Fibroblast of the conjunctiva (primary cell): ENCODE results near the gene ARID4A.
"Not testable (repeated sequence)": the region's sequence is repeated elsewhere in the genome, so short reads cannot be mapped to it uniquely, and the experiment has no call there.

Experiments
- DNase-seq: peaks from one replicate; pipeline ENCODE4 v3.0.0-alpha.2; 2010; ENCODE audit warnings: low read depth

Gene ARID4A

DNA sequence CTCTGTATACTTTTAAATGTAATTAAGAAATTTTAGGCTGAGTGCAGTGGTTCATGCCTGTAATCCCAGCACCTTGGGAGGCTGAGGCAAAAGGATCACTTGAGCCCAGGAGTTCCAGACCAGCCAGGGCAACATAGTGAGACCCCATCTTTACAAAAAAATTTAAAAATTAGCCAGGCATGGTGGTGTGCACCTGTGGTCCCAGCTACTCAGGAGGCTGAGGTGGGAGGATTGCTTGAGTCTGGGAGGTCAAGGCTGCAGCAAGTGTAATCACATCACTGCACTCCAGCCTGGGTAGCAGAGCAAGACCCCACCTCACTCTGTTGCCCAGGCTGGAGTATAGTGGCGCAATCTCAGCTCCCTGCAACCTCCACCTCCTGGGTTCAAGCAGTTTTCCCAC lies 63.9 kb downstream of the ARID4A start:
- not testable (repeated sequence) for DNase-seq

GRCh38 chr14:58362798-58363412 lies 64.5 kb downstream of the ARID4A start:
- peak; percentile 10 for DNase-seq

GRCh38 chr14:58364316-58364715 lies 66.0 kb downstream of the ARID4A start:
- DNase-seq: no peak

DNA sequence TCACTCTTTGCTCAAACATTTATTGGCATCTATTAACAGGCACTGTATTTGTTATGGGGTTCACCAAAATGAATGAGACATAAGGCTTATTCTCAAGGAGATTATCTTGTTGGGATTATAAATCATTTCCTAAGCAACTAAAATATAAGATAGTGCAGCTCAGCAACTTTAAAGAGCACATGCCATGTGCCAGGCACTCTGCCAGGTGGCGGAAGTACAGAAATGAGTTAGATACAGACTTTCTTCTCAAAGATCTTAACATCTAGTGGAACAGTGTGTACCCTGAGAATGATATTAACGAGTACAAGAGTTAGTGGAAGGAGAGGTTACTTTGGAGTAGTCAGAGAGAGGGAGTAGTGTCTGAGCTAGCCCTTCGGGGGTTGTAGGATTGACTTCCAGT lies 68.9 kb downstream of the ARID4A start:
- no peak for DNase-seq

DNA sequence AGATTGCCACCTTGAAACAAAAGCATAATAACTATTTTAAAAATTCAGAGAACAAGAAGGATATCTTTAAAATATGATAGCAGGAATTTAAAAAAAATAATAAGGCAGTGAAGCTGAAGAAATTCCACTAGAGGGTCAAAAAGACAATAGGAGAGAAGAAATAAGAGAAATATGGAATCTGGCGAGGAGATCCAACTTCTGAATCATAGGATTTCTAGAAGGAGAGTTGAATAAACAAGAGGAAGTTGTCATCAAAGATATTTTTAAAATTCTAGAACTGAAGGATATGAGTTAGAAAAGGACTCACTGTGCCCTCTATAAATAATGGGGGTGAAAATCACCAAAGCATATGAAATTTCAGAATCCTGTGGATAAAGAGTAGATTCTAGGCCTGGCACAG lies 70.6 kb downstream of the ARID4A start:
- no peak for DNase-seq

DNA sequence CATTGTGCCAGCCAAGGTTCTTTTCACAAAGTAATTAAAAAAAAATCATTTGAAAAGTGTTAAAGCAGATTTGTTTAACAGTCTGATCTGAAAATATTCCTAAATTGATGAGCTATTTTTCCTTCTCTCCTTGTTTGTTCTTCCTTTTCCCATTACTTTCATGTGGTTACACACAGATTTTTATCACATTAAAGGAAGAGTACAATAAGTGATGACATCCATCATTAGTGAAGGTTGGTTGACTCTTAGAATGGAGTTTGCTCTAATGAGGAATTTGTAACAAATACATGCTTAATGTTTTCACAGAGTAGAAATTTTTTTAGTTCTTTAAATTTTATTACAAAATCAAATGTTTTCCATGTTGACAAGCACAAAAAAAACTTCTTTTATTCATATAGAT lies 78.4 kb downstream of the ARID4A start:
- DNase-seq: no peak

DNA sequence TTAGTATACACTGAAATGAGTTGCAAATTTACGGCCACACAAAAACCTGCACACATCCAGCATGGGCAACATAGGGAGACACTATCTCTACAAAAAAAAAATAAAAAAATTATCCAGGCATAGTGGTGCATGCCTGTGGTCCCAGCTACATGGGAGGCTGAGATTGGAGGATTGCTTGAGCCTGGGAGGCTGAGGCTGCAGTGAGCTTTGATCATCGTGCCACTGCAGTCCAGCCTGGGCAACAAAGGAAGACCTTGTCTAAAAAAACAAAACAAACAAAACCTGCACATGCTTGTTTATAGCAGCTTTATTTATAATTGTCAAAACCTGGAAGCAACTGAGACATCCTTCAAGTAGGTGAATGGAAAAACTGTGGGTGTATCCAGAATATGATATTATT lies 92.5 kb downstream of the ARID4A start:
- no peak for DNase-seq

- DNase-seq: no peak
Measured at GRCh38 chr14:58395562-58395811, 97.1 kb downstream of the ARID4A start.

DNA sequence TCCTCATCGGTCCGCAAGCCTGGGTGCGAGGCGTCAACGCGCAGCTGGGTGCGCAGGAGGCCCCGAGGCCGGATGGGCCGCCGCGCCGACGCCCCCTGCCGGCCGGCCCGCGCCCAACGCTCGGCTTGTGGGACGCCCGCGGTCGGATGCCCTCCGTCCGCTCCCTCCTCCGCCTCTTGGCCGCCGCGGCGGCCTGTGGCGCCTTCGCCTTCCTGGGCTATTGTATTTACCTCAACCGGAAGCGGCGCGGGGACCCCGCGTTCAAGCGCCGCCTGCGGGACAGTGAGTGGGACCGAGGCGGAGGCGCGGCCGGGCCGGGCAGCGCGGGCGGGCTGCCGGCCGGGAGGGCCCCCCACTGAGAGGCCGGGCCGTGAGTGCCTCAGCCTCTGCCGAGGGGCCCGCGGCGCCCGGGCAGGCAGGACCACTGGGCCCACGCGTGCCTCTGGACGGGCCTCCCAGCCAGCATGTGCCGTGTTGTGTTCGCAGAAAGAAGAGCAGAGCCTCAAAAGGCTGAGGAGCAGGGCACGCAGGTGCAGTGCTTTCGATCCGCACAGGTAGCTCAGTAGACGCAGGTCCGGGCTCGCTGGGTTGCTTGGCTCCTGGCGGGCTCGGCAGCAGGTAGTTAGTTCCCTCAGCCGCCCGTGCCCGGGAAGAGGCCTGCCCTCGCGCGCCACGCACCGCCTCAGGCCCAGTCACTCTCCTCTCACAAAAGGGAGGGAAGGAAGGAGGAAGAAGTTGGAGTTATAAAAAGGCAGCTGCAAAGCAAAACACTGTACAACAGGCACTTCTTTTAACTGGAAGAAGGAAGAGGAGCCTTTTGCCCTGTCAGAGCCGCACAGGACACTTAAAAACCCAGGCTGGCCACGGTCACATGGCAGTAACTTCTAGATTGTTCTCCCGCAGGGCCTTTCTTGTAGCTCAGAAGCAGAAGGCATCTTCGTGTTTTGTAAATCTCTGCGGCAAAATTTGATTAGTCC lies 97.7 kb downstream of the ARID4A start, which contains the start of gene TOMM20L:
TSS of gene TOMM20L (plus strand) at position 119 of the 977 bp plus-strand sequence. CDS start at position 147, 28 bp downstream.
- DNase-seq: peak; percentile 18

GRCh38 chr14:58397156-58397555 lies 98.8 kb downstream of the ARID4A start:
- DNase-seq: no peak

DNA sequence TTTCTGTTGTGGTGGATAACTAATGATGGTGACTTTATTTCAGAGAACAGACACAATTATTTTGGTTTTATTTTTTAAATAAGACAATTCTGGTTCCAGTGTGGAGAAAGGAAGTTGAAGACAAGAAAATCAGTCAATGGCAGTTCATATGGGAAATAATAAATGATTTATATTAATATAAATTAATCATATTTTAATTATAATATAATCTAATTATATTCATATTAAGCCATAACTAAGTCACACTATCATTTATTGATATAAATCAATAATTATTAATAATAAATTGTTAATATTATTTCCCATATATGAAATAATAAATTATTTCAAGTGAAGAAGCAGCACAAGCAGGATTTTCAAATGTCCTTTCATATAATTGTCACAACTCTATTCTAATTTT lies 100.1 kb downstream of the ARID4A start:
- no peak for DNase-seq

DNA sequence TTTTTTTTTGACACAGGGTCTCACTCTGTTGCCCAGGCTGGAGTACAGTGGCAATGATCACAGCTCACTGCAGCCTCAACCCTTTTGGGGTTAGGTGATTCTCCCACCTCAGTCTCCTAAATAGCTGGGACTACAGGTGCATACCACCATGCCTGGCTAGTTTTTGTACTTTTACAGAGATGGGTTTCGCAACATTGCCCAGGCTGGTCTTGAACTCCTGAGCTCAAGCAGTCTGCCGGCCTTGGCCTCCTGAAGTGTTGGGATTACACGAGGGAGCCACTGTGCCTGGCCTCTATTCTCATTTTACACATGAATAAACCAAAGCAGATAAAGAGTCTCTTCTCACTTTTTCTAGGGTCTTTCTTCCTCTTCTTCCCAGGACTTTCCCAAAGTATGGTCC lies 100.5 kb downstream of the ARID4A start:
- DNase-seq: no peak

- no peak for DNase-seq
Measured at GRCh38 chr14:58401587-58401986, 103.2 kb downstream of the ARID4A start.

- DNase-seq: no peak
Measured at GRCh38 chr14:58408681-58409215, 110.4 kb downstream of the ARID4A start.

- no peak for DNase-seq
Measured at GRCh38 chr14:58414845-58415244, 116.5 kb downstream of the ARID4A start.

GRCh38 chr14:58415636-58416547 lies 117.5 kb downstream of the ARID4A start:
- DNase-seq: no peak

- not testable (repeated sequence) for DNase-seq
Measured at GRCh38 chr14:58416934-58417333, 118.6 kb downstream of the ARID4A start.
